Measurements from ENCODE around the gene WDR62.

Gene WDR62

GRCh38 chr19:36054733-36055686, at the start of gene WDR62:
Gene WDR62, plus strand, starts transcription at chr19:36054897. Its CDS starts 75 bp downstream, at chr19:36054972.
- DNase-seq (ENCODE audit: low read depth in 2 of 2, low spot score in 1 of 2) = peak; percentile 87 to 90

GRCh38 chr19:36006955-36007354, 47.7 kb upstream of the WDR62 start:
- DNase-seq (ENCODE audit: low read depth in 2 of 2, low spot score in 1 of 2) = no peak

DNA sequence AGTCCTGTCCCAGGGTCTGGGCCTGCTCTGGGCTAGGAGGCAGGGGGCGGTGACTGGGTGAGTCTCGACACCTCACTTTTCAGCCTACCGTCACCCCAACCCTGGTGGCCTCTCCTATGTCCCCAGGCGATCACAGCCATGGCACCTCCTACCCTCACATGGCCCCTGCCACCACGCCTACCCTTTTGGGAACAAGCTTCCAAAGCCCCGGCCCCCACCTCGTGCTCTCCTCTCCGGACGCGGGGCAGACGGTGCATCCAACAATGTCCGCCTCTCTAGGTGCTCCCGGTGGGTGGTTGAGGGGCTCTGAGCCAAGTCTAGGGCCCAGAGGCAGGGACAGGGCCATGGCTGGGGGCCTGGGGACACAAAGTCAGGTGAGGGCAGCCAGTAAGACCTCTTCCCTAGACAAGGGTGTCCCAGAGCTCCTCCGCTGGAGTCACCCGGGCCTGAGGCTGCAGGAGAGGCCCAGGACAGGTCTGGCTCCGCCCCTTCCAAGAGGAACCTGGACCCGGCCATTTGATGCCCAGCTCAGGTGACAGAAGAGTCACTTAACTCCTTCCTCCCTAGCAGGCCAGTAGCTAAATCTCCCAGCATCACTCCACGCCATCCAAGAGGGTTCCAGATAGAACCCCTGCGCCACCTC, 46.2 kb upstream of the WDR62 start, which contains the start of gene SYNE4:
Gene SYNE4, minus strand, starts transcription at position 478 of the 643 bp plus-strand sequence. Its CDS starts 132 bp downstream, at position 346.
- no peak for DNase-seq (ENCODE audit: low read depth in 2 of 2, low spot score in 1 of 2)

DNA sequence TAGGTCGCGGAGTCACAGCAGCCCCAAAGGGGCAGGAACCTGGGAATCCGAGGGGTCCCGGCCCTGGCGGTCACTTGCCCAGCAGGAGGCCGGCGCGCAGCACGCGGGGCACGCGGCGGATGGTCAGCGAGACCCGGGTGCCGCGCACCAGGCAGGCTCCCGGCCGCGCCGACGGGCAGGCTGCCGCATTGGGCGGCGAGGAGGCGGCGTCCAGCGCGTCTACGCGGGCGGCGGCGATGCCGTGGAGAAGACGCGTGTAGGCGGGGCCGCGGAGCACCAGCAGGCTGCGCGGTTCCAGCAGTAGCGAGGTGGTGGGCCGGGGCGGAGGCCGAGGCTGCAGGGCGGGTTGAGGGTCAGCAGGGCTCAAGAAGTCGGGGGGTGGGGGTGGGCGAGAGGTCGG, 45.5 kb upstream of the WDR62 start:
- DNase-seq (ENCODE audit: low read depth in 2 of 2, low spot score in 1 of 2) = no peak

- no peak for DNase-seq (ENCODE audit: low read depth in 2 of 2, low spot score in 1 of 2)
Measured at GRCh38 chr19:36009633-36010379, 44.9 kb upstream of the WDR62 start.

DNA sequence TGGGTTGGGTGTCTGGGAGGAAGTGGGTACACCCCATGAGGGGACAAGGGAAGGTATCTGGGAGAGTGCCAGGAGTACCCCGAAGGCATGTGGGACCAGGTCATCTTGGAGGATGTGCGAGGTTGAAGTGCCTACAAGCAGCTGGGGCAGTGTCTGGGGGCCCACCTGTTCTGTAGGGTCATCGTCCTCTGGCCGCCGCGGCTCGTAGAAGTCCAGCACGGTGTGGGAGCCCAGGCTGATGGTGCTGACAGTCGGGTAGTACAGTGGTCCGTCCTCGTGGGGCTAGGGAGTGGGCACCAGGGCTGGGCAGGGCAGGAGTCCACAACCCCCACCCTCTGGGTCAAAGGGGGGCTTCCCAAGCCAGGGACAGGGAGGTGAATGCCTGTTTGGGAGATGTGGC, 44.3 kb upstream of the WDR62 start:
- DNase-seq (ENCODE audit: low read depth in 2 of 2, low spot score in 1 of 2) = no peak

GRCh38 chr19:36013280-36014011, 41.3 kb upstream of the WDR62 start:
- no peak for DNase-seq (ENCODE audit: low read depth in 2 of 2, low spot score in 1 of 2)

GRCh38 chr19:36014012-36014924, 40.4 kb upstream of the WDR62 start, which contains the start of gene ALKBH6:
Gene ALKBH6, minus strand, starts transcription at chr19:36014213. Its CDS starts 816 bp downstream, at chr19:36013397.
- peak; percentile 95 to 98 for DNase-seq (ENCODE audit: low read depth in 2 of 2, low spot score in 1 of 2)

DNA sequence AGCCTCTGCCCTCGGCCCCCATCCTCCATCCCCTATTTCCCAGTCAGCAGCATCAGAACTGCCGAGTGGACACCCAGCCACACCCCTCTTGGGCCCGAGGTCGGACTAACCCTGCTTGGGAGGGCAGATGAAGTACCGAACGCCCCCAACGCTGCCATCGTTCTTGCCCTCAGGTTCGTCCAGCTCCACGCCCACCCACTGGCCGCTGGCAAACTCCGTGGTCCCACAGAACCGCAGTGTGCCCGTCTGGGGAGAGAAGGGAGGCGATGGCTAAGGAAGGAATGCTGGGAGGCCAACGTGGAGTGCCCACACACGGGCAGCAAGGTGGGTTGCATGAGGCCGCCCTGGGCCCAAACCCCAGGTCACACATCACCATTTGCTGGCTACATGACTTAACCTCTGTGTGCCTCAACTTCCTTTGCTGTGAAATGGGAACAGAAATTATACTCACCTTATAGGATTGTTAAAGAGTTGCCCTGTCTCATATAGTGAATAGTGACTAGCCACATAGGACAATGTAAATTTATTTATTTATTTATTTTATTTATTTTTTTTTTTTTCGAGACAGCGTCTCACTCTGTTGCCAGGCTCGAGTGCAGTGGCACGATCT, 35.5 kb upstream of the WDR62 start:
- no peak for DNase-seq (ENCODE audit: low read depth in 2 of 2, low spot score in 1 of 2)

DNA sequence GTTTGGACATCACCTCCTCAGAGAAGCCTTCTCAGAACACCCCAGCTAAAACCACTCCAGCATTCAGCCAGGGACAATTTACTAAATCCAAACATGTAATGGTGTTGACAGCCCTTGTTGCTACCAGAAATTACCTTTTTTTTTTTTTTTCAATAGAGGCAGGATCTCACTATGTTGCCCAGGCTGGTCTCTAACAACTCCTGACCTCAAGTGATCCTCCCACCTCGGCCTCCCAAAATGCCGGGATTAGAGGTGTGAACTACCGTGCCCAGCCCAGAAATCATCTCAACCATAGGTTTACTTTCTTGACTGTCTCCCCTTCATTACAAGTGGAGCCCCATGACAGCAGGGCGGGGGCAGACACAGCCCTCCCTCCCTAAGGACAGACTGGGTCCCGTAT, 31.3 kb upstream of the WDR62 start:
- no peak for DNase-seq (ENCODE audit: low read depth in 2 of 2, low spot score in 1 of 2)

- no peak for DNase-seq (ENCODE audit: low read depth in 2 of 2, low spot score in 1 of 2)
Measured at GRCh38 chr19:36025541-36025940, 29.2 kb upstream of the WDR62 start.

DNA sequence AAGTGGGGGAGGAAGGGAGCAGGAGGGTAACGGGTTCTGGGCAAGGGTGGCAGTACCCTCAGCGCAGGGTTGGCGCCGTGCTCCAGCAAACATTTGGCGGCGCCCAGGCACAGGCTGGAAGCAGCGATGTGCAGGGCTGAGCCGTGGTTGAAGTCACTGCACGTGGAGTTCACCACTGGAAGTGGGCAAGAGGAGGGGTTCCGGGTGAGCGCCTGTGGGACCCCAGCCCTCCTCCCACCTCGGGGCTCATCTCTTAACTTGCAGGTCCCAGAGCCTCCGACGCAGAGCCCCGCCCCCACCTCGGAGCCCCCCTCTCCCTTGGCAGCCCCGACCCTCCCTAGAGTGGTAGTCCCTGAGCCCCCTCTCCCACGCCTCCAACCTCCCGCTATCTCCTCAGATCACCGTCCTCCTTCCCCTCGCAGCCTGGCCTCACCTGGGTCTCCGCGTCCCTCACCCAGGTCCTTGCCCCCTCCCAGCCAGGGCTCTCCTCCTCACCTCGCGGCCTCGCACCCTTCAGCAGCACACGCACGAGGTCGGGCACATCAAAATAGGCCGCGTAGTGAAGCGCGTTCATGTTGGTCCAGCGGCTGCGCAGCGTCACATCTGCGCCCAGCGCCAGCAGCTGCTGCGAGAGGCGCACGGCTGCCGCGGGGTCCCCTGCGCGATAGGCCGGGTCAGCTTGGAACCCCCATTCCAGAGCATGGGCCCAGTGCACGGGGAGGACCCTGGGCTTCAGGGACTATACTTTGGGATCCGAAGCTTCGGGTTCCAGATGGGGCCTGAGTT, 28.4 kb upstream of the WDR62 start:
- DNase-seq (ENCODE audit: low read depth in 2 of 2, low spot score in 1 of 2) = no peak

DNA sequence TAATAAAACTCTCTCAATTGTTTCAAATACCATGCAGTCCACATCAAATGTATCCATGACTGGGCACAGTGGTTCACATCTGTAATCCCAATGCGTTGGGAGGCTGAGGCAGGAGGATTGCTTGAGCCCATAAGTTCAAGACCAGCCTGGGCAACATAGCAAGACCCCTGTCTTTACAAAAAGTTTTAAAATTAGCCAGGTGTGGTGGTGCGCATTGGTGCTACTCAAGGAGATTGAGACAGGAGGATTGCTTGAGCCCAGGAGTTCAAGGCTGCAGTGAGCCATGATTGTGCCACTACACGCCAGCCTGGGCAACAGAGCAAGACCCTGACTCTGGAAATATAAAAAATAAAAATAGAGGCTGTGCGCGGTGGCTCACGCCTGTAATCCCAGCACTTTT, 27.0 kb upstream of the WDR62 start:
- no peak for DNase-seq (ENCODE audit: low read depth in 2 of 2, low spot score in 1 of 2)

GRCh38 chr19:36028313-36029041, 26.2 kb upstream of the WDR62 start:
- no peak for DNase-seq (ENCODE audit: low read depth in 2 of 2, low spot score in 1 of 2)

- no peak for DNase-seq (ENCODE audit: low read depth in 2 of 2, low spot score in 1 of 2)
Measured at GRCh38 chr19:36030264-36031148, 24.2 kb upstream of the WDR62 start.

- DNase-seq (ENCODE audit: low read depth in 2 of 2, low spot score in 1 of 2) = no peak
Measured at GRCh38 chr19:36031308-36031707, 23.4 kb upstream of the WDR62 start.

Measured in stimulated activated CD8-positive, alpha-beta memory T cell treated with anti-CD3 and anti-CD28 coated beads, Interleukin-4, amount 100 ng/mL, for 1 hour (primary cell).